HG02884 (cell line): ENCODE measurements around the gene VTCN1.
"Not testable (repeated sequence)": the region's sequence is repeated elsewhere in the genome, so short reads cannot be mapped to it uniquely, and the experiment has no call there.

Source experiments
- ATAC-seq: cut with Tn5 transposase; IDR thresholded peaks from one replicate; pipeline ENCODE4 v1.9.1; 2021; ENCODE audit warnings: mild to moderate bottlenecking, moderate library complexity; ENCODE audit not compliant: unreplicated experiment

The VTCN1 gene

GRCh38 chr1:117128323-117129079, 82.2 kb downstream of the VTCN1 start:
- no peak for ATAC-seq

- ATAC-seq: no peak
These were observed 82.9 kb downstream of the VTCN1 start for GRCh38 chr1:117127795-117128194.

GRCh38 chr1:117124661-117125060, 86.1 kb downstream of the VTCN1 start:
- ATAC-seq: no peak

GRCh38 chr1:117123274-117123673, 87.5 kb downstream of the VTCN1 start:
- no peak for ATAC-seq

- ATAC-seq: no peak
These were observed 88.2 kb downstream of the VTCN1 start for GRCh38 chr1:117122330-117123025.

GRCh38 chr1:117121589-117122329, 89.0 kb downstream of the VTCN1 start, which contains the start of gene TRIM45:
Gene TRIM45, minus strand, starts transcription at chr1:117121749. Its CDS starts 548 bp downstream, at chr1:117121201.
- ATAC-seq: peak; percentile 86

- ATAC-seq: no peak
These were observed 89.7 kb downstream of the VTCN1 start for GRCh38 chr1:117120774-117121588.

GRCh38 chr1:117119144-117119543, 91.6 kb downstream of the VTCN1 start:
- ATAC-seq: not testable (repeated sequence)

- no peak for ATAC-seq
These were observed 92.6 kb downstream of the VTCN1 start for GRCh38 chr1:117118137-117118536.

GRCh38 chr1:117117697-117118096, 93.0 kb downstream of the VTCN1 start:
- no peak for ATAC-seq

GRCh38 chr1:117116784-117117130, 94.0 kb downstream of the VTCN1 start:
- ATAC-seq: no peak

- ATAC-seq: no peak
These were observed 94.5 kb downstream of the VTCN1 start for GRCh38 chr1:117116090-117116783.

GRCh38 chr1:117114877-117115276, 95.8 kb downstream of the VTCN1 start:
- ATAC-seq: no peak

- ATAC-seq: no peak
These were observed 97.5 kb downstream of the VTCN1 start for GRCh38 chr1:117113199-117113598.

- ATAC-seq: no peak
These were observed 98.5 kb downstream of the VTCN1 start for GRCh38 chr1:117112047-117112717.

GRCh38 chr1:117110774-117111173, 100.0 kb downstream of the VTCN1 start:
- ATAC-seq: no peak

GRCh38 chr1:117107364-117107763, 103.4 kb downstream of the VTCN1 start:
- ATAC-seq: no peak

GRCh38 chr1:117106478-117106877, 104.2 kb downstream of the VTCN1 start:
- ATAC-seq: no peak

- ATAC-seq: no peak
These were observed 105.0 kb downstream of the VTCN1 start for GRCh38 chr1:117105722-117106121.

GRCh38 chr1:117104986-117105385, 105.7 kb downstream of the VTCN1 start:
- ATAC-seq: no peak
